ENCODE results near the gene HAND1. TPM values are rescaled to one million over a fixed set of nuclear protein-coding genes. Genes with fewer than 3 reads are reported as not detected.

HAND1 gene
- total RNA-seq, 6 donors from 2014 or later = 1.7 TPM; not detected in 5

DNA sequence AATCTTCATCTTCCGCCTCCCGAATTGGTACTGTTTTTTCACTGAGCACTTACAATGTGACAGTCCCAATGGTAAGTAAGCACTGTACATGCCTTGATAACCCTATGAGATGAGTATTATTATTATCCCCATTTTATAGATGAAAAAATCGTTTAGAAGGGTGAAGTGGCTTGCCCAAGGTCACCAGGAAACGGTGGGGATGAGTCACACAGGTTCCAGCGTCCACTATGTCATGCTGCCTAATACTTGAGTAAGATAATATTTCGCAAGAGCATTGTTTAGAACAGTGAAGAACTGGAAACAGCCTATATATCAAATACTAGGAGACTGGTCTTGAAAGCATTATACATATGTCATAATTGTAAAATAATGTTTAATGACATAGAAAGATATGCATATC lies 12.9 kb downstream of the HAND1 start:
- Histone ChIP-seq H3K4me3 (no peak overlapping the region), H3K9me3 (no peaks in the 10 kb centered on the region), H3K27ac (no peak overlapping the region), H3K27me3 (peaks cover 0 to 5% (median 0%) of the 10 kb centered on the region in 4 donors), H3K4me1 (no peaks in the 10 kb centered on the region), H3K36me3 (peaks cover 0 to 8% (median 0%) of the 10 kb centered on the region in 4 donors)
- DNase-seq (no peak), ATAC-seq (ENCODE audit: low FRiP score in 2 of 2) (peak in 1 of 2 donors; percentile 39)
- TF ChIP-seq POLR2AphosphoS5 (IDR thresholded peaks at IDR 0.05) (no peak), POLR2A (IDR thresholded peaks at IDR 0.05) (no peak), EP300 (IDR thresholded peaks at IDR 0.05) (no peak)
- TF ChIP-seq, protein P1, sequence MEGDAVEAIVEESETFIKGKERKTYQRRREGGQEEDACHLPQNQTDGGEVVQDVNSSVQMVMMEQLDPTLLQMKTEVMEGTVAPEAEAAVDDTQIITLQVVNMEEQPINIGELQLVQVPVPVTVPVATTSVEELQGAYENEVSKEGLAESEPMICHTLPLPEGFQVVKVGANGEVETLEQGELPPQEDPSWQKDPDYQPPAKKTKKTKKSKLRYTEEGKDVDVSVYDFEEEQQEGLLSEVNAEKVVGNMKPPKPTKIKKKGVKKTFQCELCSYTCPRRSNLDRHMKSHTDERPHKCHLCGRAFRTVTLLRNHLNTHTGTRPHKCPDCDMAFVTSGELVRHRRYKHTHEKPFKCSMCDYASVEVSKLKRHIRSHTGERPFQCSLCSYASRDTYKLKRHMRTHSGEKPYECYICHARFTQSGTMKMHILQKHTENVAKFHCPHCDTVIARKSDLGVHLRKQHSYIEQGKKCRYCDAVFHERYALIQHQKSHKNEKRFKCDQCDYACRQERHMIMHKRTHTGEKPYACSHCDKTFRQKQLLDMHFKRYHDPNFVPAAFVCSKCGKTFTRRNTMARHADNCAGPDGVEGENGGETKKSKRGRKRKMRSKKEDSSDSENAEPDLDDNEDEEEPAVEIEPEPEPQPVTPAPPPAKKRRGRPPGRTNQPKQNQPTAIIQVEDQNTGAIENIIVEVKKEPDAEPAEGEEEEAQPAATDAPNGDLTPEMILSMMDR (IDR thresholded peaks at IDR 0.05) = no peak
- 56 to 59% methylated on average over 6 of the region's 6 CpGs for WGBS, 2 donors

DNA sequence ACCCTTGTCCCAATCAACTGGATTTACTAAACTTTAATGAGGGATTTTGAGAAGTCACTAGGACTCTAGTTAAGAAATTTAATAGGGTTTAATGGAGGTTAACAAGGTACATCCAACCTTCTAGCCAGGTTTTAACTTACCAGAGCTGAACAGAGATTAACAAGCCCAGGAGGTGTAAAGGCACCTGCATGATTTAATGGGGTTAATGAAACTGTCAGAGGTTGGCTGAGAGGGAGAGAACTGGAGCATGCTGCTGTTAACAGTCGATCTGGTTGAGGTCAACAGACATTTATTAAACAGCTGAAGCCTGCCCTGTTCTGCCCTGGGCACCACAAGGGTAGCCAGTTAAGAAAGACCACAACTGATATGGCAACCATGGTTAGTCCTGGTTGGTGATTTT lies 13.6 kb downstream of the HAND1 start:
- no peak for ATAC-seq (ENCODE audit: low FRiP score in 2 of 2)
- no peaks in the 10 kb centered on the region for H3K9me3 ChIP-seq
- H3K4me1 ChIP-seq = no peaks in the 10 kb centered on the region
- H3K27me3 ChIP-seq = peaks cover 0 to 3% (median 0%) of the 10 kb centered on the region in 4 donors
- no peak for DNase-seq
- TF ChIP-seq, protein P1 (IDR thresholded peaks at IDR 0.05) = no peak
- no peak for TF ChIP-seq POLR2AphosphoS5 (IDR thresholded peaks at IDR 0.05)
- TF ChIP-seq EP300 (IDR thresholded peaks at IDR 0.05) = no peak
- no peak for TF ChIP-seq POLR2A (IDR thresholded peaks at IDR 0.05)
- peaks cover 0 to 9% (median under 1%) of the 10 kb centered on the region in 4 donors for H3K36me3 ChIP-seq
- 64% methylated on average over 1 of the region's 1 CpG for WGBS, 2 donors
- H3K4me3 ChIP-seq = no peak overlapping the region
- H3K27ac ChIP-seq = no peak overlapping the region

DNA sequence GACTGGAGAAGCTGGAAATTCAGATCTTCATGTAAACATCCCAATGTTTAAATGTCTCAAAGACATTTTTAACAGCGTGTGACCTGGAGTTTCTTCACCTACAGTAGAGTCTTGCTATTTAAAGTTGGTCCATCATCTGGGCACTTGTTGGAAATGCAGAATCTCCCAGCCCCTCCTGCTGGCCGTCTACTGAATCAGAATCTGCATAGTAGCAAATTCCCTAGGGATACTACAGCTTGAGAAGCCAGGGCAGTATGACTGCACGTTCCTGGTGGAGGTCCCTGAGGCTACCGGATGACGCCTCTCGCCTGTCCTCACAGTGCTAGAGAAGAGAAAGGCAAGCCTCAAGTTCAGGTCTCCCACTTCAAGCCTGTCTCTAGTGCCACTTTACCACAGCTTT lies 16.5 kb downstream of the HAND1 start:
- H3K4me3 ChIP-seq = no peak overlapping the region
- H3K36me3 ChIP-seq = peaks cover 4 to 38% (median 20%) of the 10 kb centered on the region in 4 donors
- H3K9me3 ChIP-seq = no peaks in the 10 kb centered on the region
- no peaks in the 10 kb centered on the region for H3K4me1 ChIP-seq
- 70 to 77% methylated on average over 6 of the region's 6 CpGs for WGBS, 2 donors
- TF ChIP-seq EP300 (IDR thresholded peaks at IDR 0.05) (no peak), POLR2AphosphoS5 (IDR thresholded peaks at IDR 0.05) (no peak), POLR2A (IDR thresholded peaks at IDR 0.05) (no peak)
- TF ChIP-seq, protein P1 (IDR thresholded peaks at IDR 0.05) = no peak
- no peak for DNase-seq
- H3K27ac ChIP-seq = no peak overlapping the region
- ATAC-seq (ENCODE audit: low FRiP score in 2 of 2) = no peak
- H3K27me3 ChIP-seq = no peaks in the 10 kb centered on the region

DNA sequence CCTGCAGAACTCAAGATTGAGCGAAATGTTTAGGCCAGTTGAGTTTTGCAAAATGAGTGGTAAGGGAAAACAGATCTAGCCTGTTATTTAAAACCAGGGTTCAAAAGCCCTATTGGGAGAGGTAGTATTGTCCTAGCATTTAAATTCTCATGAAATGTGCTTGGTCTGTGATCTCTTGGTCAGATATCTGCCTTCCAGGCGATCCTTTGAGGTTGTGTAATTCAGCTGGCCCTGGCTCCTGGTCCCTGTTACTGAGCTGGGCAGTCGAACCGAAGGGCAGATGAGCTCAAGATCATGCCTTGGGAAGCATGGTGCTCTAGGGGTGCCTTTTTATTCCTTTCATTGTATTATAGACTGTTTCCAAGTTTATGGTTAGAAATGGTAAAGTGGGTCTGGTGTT lies 17.9 kb downstream of the HAND1 start:
- Histone ChIP-seq H3K27ac (no peak overlapping the region), H3K4me3 (no peak overlapping the region), H3K27me3 (no peaks in the 10 kb centered on the region), H3K4me1 (no peaks in the 10 kb centered on the region), H3K9me3 (no peaks in the 10 kb centered on the region), H3K36me3 (peaks cover 10 to 52% (median 32%) of the 10 kb centered on the region in 4 donors)
- ATAC-seq (ENCODE audit: low FRiP score in 2 of 2) = no peak
- no peak for DNase-seq
- 94 to 96% methylated on average over 4 of the region's 4 CpGs for WGBS, 2 donors
- no peak for TF ChIP-seq POLR2AphosphoS5 (IDR thresholded peaks at IDR 0.05)
- no peak for TF ChIP-seq POLR2A (IDR thresholded peaks at IDR 0.05)
- TF ChIP-seq, protein P1 (IDR thresholded peaks at IDR 0.05) = no peak
- no peak for TF ChIP-seq EP300 (IDR thresholded peaks at IDR 0.05)

DNA sequence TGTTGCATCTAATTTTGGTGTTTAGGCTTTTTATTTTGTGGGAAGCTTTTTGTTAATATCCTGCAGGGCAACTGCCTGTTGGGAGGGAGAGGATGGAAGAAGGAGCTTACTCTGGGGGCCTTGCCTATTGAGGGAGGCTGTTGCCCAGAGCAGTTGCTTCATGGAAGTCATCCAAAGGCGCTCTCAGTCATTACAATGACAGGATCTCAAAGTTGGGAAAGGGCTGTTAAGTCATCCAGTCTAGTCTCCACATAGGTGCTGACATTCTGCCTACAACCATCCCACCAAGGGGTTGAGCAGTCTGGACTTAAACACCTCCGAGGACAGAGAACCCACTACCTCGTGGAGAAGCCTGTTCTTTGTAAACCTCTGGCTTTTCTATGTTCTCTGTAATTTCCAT lies 19.0 kb downstream of the HAND1 start:
- 74 to 90% methylated on average over 3 of the region's 3 CpGs for WGBS, 2 donors
- ATAC-seq (ENCODE audit: low FRiP score in 2 of 2) (no peak), DNase-seq (no peak)
- H3K9me3 ChIP-seq = no peaks in the 10 kb centered on the region
- H3K4me1 ChIP-seq = no peaks in the 10 kb centered on the region
- no peak overlapping the region for H3K27ac ChIP-seq
- peaks cover 13 to 62% (median 40%) of the 10 kb centered on the region in 4 donors for H3K36me3 ChIP-seq
- no peak overlapping the region for H3K4me3 ChIP-seq
- H3K27me3 ChIP-seq = no peaks in the 10 kb centered on the region
- TF ChIP-seq POLR2A (IDR thresholded peaks at IDR 0.05) (no peak), POLR2AphosphoS5 (IDR thresholded peaks at IDR 0.05) (no peak), EP300 (IDR thresholded peaks at IDR 0.05) (no peak)
- TF ChIP-seq, protein P1 (IDR thresholded peaks at IDR 0.05) = no peak
